ENCODE results near the gene UNC13C.

Gene UNC13C

DNA sequence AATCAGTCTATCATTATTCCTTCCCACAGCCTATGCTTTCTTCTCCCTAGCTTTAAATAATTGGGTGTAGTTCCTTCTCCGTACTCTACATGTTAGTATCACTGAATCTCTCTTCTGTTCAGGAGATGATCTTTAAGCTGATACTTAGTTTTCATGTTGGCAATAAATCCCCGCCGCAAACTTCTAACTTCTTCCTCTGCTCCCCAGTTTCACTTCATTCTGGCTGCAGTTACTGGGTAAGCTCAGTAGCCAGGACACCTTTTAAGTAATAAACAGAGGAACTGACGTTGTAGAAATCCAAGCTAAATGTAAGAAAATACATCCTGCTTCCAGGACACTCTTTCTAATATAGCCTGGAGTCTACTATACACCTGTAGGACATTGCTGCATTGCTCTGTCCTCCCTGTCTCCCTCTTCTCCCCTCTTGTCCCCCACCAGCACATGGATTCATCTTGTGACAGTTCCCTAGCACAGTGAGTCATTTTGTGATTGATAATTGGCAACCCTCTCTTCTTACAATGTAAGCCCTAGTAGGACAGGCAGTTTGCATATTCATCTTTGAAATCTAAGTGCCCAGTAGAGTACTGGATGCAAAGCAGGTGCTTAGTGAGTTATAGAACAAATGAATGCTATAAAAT lies 598.2 kb downstream of the UNC13C start:
- no peak for DNase-seq

- DNase-seq = no peak
Measured at GRCh38 chr15:54577476-54578250, 599.4 kb downstream of the UNC13C start.

- DNase-seq = no peak
Measured at GRCh38 chr15:54579855-54580254, 601.6 kb downstream of the UNC13C start.

- no peak for DNase-seq
Measured at GRCh38 chr15:54580643-54581042, 602.4 kb downstream of the UNC13C start.

- no peak for DNase-seq
Measured at GRCh38 chr15:54582863-54583643, 604.8 kb downstream of the UNC13C start.

GRCh38 chr15:54585063-54585462 lies 606.8 kb downstream of the UNC13C start:
- no peak for DNase-seq

DNA sequence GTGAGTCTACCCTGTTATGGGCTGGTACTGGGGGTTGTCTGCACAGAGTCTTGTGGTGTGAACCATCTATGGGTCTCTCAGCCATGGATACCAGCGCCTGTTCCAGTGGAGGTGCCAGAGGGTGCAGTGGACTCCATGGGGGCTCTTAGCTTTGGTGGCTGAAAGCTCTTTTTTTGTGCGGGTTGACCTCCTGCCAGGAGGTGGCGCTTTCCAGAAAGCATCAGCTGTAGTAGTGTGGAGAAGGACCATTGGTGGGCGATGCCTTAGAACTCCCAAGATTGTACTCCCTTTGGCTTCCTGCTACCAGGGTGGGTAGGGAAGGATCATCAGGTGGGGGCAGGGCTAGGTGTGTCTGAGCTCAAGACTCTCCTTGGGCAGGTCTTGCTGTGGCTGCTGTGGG lies 615.9 kb downstream of the UNC13C start:
- no peak for DNase-seq

DNA sequence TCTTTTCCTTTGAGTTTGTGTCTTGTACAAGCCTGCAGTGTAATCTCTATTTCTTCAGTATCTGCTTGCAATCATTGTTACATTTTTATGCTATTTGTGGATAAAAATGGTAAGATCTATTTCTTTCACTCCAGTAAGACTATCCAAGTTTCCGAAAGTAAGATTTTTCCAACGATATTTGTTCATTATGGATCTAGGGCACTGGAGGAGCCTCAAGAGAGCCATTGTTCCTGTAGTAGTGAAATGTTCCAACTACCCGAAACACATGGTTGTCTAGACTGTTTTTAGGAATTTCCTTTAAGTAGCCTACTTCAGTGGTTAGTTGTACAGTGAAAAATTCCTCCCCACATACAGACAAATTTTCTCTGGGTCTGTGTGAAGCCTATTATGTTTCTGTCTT lies 621.1 kb downstream of the UNC13C start:
- DNase-seq = no peak

- no peak for DNase-seq
Measured at GRCh38 chr15:54605043-54605442, 626.8 kb downstream of the UNC13C start.

DNA sequence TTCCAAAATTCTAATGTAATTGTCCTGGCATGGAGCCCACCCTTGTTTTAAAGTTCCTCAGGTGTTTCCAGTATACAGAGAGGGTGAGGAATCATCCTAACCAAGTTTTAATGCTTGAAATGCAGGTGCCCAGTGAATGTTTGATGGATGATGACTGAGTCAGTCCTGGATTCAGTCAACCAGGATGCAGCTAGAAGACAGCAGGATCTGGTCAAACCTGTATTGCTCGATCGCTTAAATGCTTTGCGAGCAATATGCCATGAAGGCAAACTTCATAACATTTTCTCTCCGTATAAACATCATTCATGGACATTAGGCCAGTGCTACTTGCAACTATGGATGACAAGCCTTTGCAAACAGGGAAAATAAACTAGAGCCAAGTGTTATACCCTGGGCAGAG lies 627.3 kb downstream of the UNC13C start:
- DNase-seq = no peak

GRCh38 chr15:54608876-54609835 lies 630.9 kb downstream of the UNC13C start:
- no peak for DNase-seq

GRCh38 chr15:54618120-54618519 lies 639.9 kb downstream of the UNC13C start:
- no peak for DNase-seq

DNA sequence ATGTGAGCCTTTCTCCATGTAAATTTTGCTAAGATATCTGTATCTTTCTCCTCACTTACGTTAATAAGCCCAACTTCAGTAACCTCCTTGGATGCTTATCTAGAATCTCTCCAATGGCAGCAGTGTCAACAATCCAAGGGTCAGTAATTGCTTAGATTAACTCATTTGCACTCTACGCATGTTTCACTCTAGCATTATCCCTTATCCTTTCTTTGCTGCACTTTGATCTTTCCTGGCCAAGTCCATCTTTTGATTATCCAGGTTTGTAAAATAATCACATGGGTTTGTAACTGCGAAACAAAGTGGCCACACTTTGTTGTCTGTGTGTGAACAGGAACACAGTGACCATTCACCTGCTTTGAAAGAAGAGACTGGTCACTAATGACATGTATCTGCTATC lies 640.9 kb downstream of the UNC13C start:
- DNase-seq = no peak

DNA sequence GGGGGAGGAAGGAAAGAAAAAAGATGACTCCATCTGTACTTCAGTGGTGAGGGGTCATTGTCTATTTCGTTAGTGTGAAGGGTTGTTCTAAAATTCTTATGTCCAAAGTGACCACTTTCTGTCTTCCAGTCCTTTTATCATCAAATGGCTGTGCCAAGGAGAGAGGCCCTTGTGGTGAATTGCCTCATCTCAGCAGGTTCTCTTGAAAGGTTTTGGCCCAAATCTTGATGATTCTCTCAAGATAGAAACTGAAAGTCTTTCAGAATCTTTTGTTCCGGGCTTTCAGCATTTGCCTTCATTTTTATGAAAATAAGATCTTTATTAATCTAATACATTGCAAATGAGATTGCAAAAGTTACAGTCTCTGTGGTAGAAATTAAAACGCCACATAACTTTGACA lies 642.7 kb downstream of the UNC13C start:
- DNase-seq = no peak

GRCh38 chr15:54636147-54636546 lies 657.9 kb downstream of the UNC13C start:
- no peak for DNase-seq

GRCh38 chr15:54638666-54639065 lies 660.4 kb downstream of the UNC13C start:
- DNase-seq = no peak

DNA sequence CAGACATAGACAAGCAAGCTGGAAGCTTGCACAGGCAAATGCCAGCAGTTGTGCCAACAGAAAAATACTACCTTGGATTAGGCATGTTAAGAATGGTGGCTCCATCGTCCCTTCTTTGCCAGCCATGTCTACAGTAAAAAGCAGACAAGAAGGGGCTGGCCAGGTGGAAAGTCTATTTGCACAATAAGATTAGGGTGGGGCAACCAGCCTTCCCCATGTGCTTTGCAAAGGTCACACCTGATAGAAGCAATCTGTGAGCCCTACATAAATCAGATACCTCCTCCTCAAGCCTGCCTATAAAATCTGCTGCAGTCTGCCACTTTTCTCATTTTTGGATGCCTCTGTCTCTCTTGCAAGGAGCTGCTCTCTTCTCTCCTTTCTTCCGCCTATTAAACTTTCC lies 662.6 kb downstream of the UNC13C start:
- DNase-seq = no peak

- DNase-seq = no peak
Measured at GRCh38 chr15:54644796-54645195, 666.6 kb downstream of the UNC13C start.

DNA sequence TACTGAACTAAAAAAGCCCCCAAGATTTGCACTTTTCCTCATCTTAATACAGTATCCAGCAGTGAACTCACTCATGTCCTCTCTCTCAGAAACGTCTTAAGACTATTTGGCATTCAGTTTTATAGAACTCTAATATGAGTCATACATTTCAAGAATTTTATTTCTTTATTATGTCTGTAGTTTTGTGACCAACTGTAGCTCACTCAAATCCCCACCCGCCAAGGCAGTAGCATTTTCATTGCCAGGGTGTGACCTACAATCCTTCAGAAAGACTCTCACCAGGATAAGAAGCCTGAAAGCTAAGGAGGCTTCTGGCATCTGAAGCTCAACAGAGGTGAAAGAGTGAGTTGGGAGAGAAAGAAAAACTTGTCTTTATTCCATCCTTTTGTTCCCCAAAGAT lies 681.4 kb downstream of the UNC13C start:
- DNase-seq = no peak

DNA sequence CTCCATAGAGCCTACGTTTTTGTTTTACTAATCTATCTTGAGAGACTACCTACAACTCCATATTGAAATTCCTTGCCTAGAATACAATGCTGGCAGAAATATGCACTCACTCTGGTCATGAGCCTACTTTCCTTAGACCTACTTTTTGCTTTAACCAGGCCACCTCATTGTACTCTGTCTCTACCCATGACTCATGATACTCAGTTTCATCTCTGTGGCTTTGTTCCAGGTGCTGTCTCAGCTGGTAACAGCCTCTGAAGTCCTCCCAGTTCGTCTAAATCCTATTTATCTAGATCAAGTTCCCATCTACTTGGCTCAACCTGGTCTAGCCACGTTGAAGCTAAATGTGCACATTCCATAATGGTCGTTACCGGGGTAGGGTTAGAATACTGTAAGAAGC lies 682.1 kb downstream of the UNC13C start:
- no peak for DNase-seq

- no peak for DNase-seq
Measured at GRCh38 chr15:54675241-54675640, 697.0 kb downstream of the UNC13C start.

DNA sequence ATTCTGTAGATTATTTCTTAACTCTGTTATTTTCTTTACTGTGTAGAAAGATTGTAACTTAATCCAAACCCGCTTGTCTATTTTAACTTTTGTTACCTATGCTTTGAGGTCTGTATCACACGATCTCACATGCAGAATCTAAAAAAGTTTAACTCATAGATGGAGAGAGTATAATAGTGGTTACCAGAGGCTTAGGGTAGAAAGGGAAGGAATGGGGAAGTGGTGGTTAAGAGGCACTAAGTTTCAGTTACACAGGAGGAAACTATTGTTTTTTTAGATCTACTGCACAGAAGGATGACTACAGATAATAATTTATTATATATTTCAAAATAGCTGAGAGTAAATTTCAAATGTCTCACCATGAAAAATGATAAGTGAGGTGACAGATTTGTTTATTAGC lies 703.3 kb downstream of the UNC13C start:
- no peak for DNase-seq

Measured in CD4-positive, alpha-beta T cell treated with Interleukin-21 for 1 hour (primary cell).